ENCODE results near the gene AUTS2.

AUTS2 gene

DNA sequence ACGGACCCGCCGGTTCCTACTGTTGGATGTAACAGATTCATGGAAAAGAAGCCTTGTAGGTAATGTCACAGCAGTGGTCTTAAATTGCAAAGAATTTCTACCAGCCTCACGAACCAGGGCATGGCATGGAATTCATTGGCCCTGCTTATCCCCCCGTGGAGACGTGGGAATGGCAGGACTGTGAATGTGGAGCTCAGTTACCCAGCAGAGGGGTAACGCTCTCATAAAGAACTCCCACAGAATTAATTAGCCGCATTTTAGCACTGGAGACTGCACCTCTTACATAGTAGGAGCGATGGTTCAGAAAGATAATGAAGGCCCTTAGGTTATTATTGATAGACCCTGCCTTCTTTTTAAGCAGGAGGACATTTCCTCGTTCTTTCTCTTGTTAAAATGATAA is 715.4 kb downstream of the AUTS2 start:
- DNase-seq (ENCODE audit: low spot score) = no peak

GRCh38 chr7:70314221-70314620 is 715.9 kb downstream of the AUTS2 start:
- DNase-seq (ENCODE audit: low spot score) = no peak

GRCh38 chr7:70316745-70317144 is 718.5 kb downstream of the AUTS2 start:
- DNase-seq (ENCODE audit: low spot score) = no peak

GRCh38 chr7:70317356-70317755 is 719.1 kb downstream of the AUTS2 start:
- no peak for DNase-seq (ENCODE audit: low spot score)

- no peak for DNase-seq (ENCODE audit: low spot score)
These were observed 720.2 kb downstream of the AUTS2 start for GRCh38 chr7:70318511-70318910.

- no peak for DNase-seq (ENCODE audit: low spot score)
These were observed 720.8 kb downstream of the AUTS2 start for GRCh38 chr7:70319057-70319456.

- no peak for DNase-seq (ENCODE audit: low spot score)
These were observed 722.8 kb downstream of the AUTS2 start for GRCh38 chr7:70321016-70321590.

DNA sequence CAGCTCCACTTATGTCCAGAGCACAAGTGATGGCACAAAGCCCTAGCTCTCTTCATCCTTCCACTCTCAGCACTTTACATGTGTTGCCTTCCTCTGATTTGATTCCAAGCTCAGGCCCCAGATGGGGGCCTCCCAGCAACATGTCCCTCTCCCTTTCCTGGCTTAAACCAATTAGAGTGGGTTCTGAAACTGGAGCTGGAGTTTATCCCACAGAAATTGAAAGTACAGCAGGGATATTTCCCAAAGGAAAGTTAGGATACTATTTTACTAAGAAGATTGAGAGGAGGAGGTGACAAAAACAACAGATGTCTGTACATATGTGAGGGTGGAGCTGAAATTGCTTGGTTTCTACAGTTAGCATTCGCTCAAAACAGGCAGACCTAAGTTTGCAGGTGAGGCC is 724.6 kb downstream of the AUTS2 start:
- DNase-seq (ENCODE audit: low spot score) = no peak

GRCh38 chr7:70325509-70326101 is 727.3 kb downstream of the AUTS2 start:
- DNase-seq (ENCODE audit: low spot score) = peak; percentile 18

DNA sequence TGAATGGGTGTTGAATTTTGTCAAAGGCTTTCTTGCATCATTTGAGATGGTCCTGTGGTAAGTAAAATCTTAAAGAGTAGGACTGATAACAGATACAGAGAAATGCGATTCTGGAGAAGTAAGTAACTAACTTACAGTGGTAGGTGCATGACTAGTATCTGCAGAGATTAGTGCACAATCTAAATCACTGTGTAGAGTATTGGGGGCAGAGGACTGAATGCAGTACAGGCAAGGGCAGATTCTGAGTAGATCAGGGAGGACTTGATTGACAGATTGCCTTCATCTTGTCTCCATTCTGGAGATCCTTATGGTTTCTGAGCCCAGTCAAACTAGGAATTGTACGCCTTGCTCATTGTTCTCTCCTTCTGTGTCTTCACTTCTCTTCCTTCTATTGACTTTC is 736.0 kb downstream of the AUTS2 start:
- DNase-seq (ENCODE audit: low spot score) = no peak

GRCh38 chr7:70334871-70335270 is 736.6 kb downstream of the AUTS2 start:
- no peak for DNase-seq (ENCODE audit: low spot score)

DNA sequence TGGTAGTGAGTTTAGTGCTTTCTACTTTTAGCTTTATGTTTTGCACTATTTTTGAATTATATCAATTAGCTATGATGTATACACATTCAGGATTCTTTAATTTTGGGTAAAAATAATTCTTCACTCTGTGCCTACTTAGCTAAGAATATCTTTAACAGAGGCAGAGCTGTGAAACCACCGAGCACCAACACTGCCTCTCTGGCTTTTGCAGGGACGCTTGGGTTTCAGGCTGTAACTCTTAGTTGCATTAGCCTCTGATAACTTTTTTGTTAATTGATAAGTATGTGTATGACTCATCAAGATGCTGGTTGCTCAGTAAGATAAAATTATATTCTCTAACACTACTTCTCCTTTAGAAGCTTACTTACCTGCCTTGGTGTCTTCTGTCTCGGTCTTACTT is 738.3 kb downstream of the AUTS2 start:
- DNase-seq (ENCODE audit: low spot score) = no peak

- no peak for DNase-seq (ENCODE audit: low spot score)
These were observed 739.7 kb downstream of the AUTS2 start for GRCh38 chr7:70338015-70338414.

DNA sequence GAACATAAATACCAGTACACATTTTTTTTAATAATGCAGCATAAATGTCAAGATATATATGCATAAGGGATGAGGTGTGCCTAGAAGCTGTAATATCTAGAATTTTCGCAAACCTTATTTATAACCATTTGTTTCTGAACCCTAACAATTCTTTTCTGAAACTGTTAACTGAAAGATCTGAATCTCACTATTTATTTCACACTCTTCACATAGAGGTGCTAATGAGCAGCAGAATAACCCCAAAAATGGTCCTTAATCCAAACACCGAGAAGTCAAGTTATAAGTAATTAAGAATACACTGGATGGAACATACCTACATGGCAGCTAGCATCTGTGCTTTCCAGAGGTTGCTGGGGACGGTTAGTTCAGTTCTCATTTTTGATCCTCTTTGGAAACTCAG is 742.0 kb downstream of the AUTS2 start:
- DNase-seq (ENCODE audit: low spot score) = no peak

DNA sequence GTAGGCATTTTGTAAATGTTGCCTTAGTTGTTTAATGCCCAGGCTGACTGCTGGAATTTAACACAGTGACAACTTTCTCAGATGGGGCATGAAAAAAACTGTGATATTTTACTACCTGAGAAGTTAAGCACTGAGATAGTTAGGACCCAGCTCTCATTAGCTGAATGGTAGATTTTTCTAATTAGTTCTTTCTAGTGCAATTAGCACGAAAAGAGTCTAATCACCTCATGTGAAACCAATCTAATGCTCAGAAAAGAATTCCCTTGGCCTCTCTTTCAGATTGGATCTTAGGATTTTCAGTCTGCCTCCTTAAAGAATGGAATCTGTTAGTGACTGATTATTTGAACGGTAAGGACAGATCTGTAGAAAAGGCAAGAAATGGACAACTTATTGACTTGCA is 743.2 kb downstream of the AUTS2 start:
- no peak for DNase-seq (ENCODE audit: low spot score)

DNA sequence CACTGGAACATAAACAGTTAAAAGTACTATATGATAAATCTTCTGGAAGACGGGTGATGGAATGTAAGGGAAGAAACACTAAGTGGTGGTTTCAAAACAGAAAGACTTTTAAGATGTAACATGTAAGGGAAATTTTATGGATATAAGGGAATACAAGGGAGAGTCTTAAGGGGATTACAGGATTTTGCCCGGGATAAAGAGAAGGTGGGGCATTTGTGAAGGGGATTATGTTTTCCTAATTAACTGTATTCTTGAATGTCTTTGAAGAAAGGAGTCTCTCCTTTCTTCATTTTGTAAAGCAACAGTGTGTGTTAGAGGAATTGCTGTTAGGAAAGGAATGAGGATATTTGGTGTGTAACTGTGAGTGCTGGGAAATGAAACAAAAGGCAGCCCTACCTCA is 745.2 kb downstream of the AUTS2 start:
- DNase-seq (ENCODE audit: low spot score) = no peak

- DNase-seq (ENCODE audit: low spot score) = no peak
These were observed 746.5 kb downstream of the AUTS2 start for GRCh38 chr7:70344726-70345125.

DNA sequence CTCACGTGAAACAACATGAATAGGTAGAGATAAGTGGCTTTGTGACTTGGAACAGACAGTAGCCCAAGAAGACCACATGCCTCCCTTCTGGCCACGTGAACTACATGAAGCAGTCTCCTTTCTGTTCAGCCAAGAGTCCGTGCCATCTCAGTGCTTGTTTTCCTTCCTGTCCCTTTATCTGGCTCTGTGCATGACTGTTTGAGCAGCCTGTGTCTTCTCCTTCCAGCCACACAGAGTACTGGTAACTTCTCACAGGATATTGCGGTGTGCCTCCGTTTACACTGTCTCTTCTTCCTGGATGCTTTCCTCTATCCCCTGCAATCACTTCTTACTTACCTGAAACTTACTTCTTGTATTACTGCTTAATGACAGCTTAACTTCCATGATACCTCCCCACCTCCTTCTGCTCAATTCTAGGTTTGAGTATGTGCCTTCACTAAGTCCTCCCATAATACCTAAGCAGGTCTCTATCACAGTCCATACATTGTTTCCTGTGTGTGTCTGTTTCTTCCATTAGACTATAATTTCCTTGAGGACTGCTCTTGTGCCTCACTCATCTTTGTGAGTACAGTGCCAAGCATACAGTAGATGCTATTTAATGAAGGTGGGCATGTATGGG is 748.7 kb downstream of the AUTS2 start:
- DNase-seq (ENCODE audit: low spot score) = no peak

DNA sequence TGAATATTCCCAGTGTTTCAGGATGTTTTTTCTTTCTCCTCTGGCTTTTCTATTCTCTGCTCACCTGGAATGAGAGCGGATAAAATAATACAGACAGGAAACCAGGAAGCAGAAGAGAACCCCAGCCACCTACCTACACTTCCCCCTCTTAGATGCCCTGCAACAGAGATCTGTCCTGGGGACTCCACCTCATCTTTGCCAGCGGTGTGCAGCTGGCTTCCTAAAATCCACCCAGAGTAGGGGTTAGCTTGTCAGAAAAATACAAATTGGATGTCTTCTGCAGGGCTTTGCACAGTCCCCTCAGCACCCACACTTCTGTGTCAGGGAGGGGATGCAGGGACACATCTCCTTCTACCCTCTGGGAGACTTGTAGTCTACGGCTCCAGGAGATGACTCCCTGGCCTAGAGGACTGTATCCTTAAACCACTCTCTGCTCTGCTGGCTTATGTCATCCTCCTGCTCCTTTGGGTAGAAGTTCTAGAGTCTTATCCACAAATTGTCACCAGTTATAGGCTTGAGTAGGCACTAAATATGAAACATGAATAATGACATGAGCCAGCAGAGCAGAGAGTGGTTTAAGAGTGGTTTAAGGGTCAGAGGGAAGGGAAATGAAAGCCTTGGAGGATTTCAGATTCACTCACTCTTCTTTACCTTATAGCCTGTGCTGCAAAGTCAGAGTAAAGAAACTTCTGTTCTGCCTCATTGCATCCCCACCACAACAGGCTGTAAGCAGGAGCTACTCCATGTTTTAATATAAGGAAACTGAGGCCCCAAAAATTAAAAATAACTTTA is 749.4 kb downstream of the AUTS2 start:
- DNase-seq (ENCODE audit: low spot score) = no peak

- no peak for DNase-seq (ENCODE audit: low spot score)
These were observed 750.8 kb downstream of the AUTS2 start for GRCh38 chr7:70349031-70349430.

DNA sequence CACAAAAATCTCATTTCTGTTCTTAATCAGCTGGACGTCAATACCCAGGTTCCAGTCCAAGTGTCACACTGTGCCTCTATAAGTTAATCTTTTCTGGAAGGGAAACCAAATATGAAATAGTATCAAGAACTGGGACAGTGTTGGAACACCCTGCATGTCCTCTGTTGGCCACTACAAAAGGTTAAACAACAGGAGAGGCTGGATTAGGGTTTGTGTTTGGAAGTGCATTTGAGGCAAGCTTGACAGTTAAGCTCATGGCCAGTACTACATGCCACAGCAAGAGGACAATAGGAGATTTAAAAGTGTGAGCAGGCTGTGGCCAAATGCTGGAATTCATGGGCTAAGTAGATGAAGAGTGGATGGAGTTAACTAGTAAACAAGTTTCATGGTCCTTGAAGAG is 751.5 kb downstream of the AUTS2 start:
- DNase-seq (ENCODE audit: low spot score) = no peak

GRCh38 chr7:70352088-70352487 is 753.8 kb downstream of the AUTS2 start:
- no peak for DNase-seq (ENCODE audit: low spot score)

- no peak for DNase-seq (ENCODE audit: low spot score)
These were observed 754.6 kb downstream of the AUTS2 start for GRCh38 chr7:70352906-70353305.

Measured in kidney capillary endothelial cell (primary cell).